ENCODE data around the gene LRRC46. TPM values are rescaled to one million over a fixed set of nuclear protein-coding genes. Genes with fewer than 3 reads are reported as not detected.

Gene LRRC46
- total and polyA plus RNA-seq, 9 of the 15 experiments (the other 6 are each of a cell fraction or from before 2014, with no cell fraction given) = 0.39 to 1.4 (median 0.53) TPM; not detected in 1

- TF ChIP-seq NCOA2 (IDR thresholded peaks at IDR 0.05; ENCODE audit: partially characterized antibody in 2 of 2) = no peak
- TF ChIP-seq CHD4 (IDR thresholded peaks at IDR 0.05; ENCODE audit: insufficient read depth, insufficient replicate concordance, low read depth, low read length, poor library complexity, severe bottlenecking) = no peak
- TF ChIP-seq ZNF184 (CRISPR knock-in tag; IDR thresholded peaks at IDR 0.05) = no peak
- TF ChIP-seq TEAD2 (tag; IDR thresholded peaks at IDR 0.05) = no peak
- peak; percentile 58; the same call in 1 of the 2 replicates for TF ChIP-seq ZBTB40 (IDR thresholded peaks at IDR 0.05)
- TF ChIP-seq ZBTB40 (CRISPR knock-in tag; IDR thresholded peaks at IDR 0.05) = no peak
- TF ChIP-seq ZNF780A (CRISPR knock-in tag; IDR thresholded peaks at IDR 0.05) = no peak
- TF ChIP-seq SMARCE1 (IDR thresholded peaks at IDR 0.05) = no peak
- TF ChIP-seq ZNF224 (CRISPR knock-in tag; IDR thresholded peaks at IDR 0.05) = no peak
- TF ChIP-seq ZNF311 (CRISPR knock-in tag; IDR thresholded peaks at IDR 0.05) = no peak
- no peak for TF ChIP-seq HIVEP1 (CRISPR knock-in tag; IDR thresholded peaks at IDR 0.05)
- TF ChIP-seq SOX6 (IDR thresholded peaks at IDR 0.05) = no peak; the same call in 1 of the 2 replicates
- TF ChIP-seq ZNF175 (CRISPR knock-in tag; IDR thresholded peaks at IDR 0.05; ENCODE audit: low read depth) = 0 out of 2 replicates have a peak, but pooled peaks have one; percentile 21
- TF ChIP-seq FOXO4 (CRISPR knock-in tag; IDR thresholded peaks at IDR 0.05) = no peak
- TF ChIP-seq DDX20 (tag; IDR thresholded peaks at IDR 0.05; ENCODE audit: low read depth) = no peak
- TF ChIP-seq EP300 (IDR thresholded peaks at IDR 0.05; ENCODE audit: low read length) = no peak
- TF ChIP-seq RCOR1 (IDR thresholded peaks at IDR 0.05; ENCODE audit: borderline replicate concordance in 1 of 2, low read depth in 2 of 2, low read length in 2 of 2) = peak in 1 of 2 experiments; percentile 56; a peak in 2 of 4 replicates
- TF ChIP-seq STAT5B (CRISPR knock-in tag; IDR thresholded peaks at IDR 0.05) = no peak
These were observed 19.5 kb downstream of the LRRC46 start, which contains the start of gene SP6 (continued) for GRCh38 chr17:47850692-47851573.
